BE2C (cell line): Measurements from ENCODE around the gene LMOD1.

Source experiments
- DNase-seq: peaks from one replicate; pipeline ENCODE4 v3.0.0-alpha.2; 2020
- H3K27me3 ChIP-seq: fragments of 250-450 bp; sonication (Bioruptor Pico); 2 replicates; pipeline ENCODE4 v1.5.1; 2020; ENCODE audit warnings: mild to moderate bottlenecking
- H3K36me3 ChIP-seq: fragments of 250-450 bp; sonication (Bioruptor Pico); 2 replicates; pipeline ENCODE4 v1.5.1; 2020; ENCODE audit warnings: mild to moderate bottlenecking
- H3K4me1 ChIP-seq: fragments of 250-450 bp; sonication (Bioruptor Pico); 2 replicates; pipeline ENCODE4 v1.5.1; 2020
- H3K4me3 ChIP-seq: 2 replicates; pipeline ENCODE4 v1.5.1; 2011; ENCODE audit warnings: low read depth, low read length
- H3K9me3 ChIP-seq: fragments of 250-450 bp; sonication (Bioruptor Pico); 2 replicates; pipeline ENCODE4 v1.5.1; 2020
- CTCF ChIP-seq: IDR thresholded peaks from 2 replicates; pipeline ENCODE4 v1.5.1; 2012; ENCODE audit warnings: mild to moderate bottlenecking, low read depth, low read length

LMOD1 gene

DNA sequence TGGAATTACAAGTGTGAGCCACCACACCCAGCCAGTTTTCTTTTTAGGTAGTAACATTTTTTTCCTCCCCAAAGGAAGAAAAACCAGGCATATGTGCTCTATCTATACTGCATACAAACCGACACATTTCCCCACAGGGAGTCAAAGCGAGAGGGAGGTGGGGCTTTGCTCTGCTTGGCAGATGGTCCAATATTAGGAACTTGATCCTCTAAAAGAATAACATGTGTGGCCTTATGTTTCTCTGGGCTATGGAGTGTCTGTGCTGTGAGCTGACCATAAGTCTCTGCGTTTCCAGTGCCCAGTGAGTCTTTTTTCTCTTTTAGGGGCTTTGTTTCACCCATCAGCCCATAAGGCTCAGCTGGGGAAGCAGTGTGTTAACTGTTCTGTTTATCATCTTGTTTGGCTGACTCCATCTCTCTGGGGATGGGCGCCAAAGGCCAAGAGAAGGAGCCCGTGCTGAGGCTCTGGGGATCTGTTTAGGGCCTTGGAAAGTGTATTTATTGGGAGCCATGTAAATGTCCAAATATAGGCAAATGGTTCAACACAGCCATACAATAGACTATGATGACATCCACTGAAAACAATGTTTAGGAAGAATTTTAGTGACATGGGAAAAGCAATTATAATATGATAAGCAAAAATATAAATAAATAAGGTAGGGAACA lies 20.2 kb downstream of the LMOD1 start:
- Histone ChIP-seq H3K27me3 (no peaks in the 10 kb centered on the region), H3K4me3 (no peak overlapping the region), H3K9me3 (no peaks in the 10 kb centered on the region), H3K4me1 (no peaks in the 10 kb centered on the region), H3K36me3 (no peaks in the 10 kb centered on the region)
- DNase-seq = no peak
- TF ChIP-seq CTCF = no peak

- DNase-seq = no peak
- Histone ChIP-seq H3K4me3 (no peak overlapping the region), H3K4me1 (no peaks in the 10 kb centered on the region), H3K9me3 (no peaks in the 10 kb centered on the region), H3K36me3 (no peaks in the 10 kb centered on the region), H3K27me3 (no peaks in the 10 kb centered on the region)
- no peak for TF ChIP-seq CTCF
Observed at GRCh38 chr1:201925301-201925567, 21.1 kb downstream of the LMOD1 start.

DNA sequence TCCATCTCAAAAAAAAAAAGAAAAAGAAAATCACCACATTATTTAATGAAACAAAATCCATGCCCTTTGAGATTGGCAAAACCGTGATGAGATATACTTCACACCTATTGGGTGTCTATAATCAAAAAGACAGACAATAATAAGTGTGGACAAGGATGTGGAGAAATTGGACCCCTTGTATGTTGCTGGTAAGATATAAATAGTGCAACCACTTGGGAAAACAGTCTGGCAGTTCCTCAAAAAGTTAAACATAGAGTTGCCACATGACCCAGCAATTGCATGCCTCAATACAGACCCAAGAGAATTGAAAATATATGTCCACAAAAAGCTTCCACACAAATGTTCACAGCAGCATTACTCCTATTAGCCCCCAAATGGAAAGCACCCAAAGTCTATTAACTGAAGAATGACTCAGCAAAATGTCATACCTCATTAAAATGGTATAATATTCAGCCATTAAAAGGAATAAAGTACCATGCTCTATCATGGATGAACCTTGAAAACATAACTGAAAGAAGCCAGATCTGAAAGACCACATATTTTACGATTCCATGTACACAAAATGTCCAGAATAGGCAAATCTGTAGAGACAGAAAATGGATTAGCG lies 24.3 kb downstream of the LMOD1 start:
- Histone ChIP-seq H3K4me3 (no peak overlapping the region), H3K9me3 (no peaks in the 10 kb centered on the region), H3K4me1 (peaks cover 11% of the 10 kb centered on the region), H3K36me3 (no peaks in the 10 kb centered on the region), H3K27me3 (no peaks in the 10 kb centered on the region)
- DNase-seq = no peak
- TF ChIP-seq CTCF = no peak

GRCh38 chr1:201918343-201918742 lies 28.0 kb downstream of the LMOD1 start:
- Histone ChIP-seq H3K4me1 (peaks cover 19% of the 10 kb centered on the region), H3K27me3 (no peaks in the 10 kb centered on the region), H3K36me3 (no peaks in the 10 kb centered on the region), H3K4me3 (no peak overlapping the region), H3K9me3 (no peaks in the 10 kb centered on the region)
- DNase-seq = no peak
- TF ChIP-seq CTCF = no peak

- Histone ChIP-seq H3K4me3 (no peak overlapping the region), H3K27me3 (no peaks in the 10 kb centered on the region), H3K36me3 (no peaks in the 10 kb centered on the region), H3K4me1 (peaks cover 19% of the 10 kb centered on the region), H3K9me3 (no peaks in the 10 kb centered on the region)
- no peak for DNase-seq
- TF ChIP-seq CTCF = no peak
Observed at GRCh38 chr1:201917362-201918033, 28.9 kb downstream of the LMOD1 start.

GRCh38 chr1:201916649-201917249 lies 29.6 kb downstream of the LMOD1 start:
- Histone ChIP-seq H3K4me1 (peaks cover 19% of the 10 kb centered on the region), H3K4me3 (peak overlapping the region; percentile 22; the same call in 1 of the 2 replicates), H3K27me3 (no peaks in the 10 kb centered on the region), H3K36me3 (no peaks in the 10 kb centered on the region), H3K9me3 (no peaks in the 10 kb centered on the region)
- TF ChIP-seq CTCF = no peak
- peak; percentile 90 for DNase-seq
